Activated T-helper 2 cell treated with anti-CD3 and anti-CD28 coated beads, Interferon-gamma antibody, Interleukin-2, Interleukin-4, amounts not matched to agents 10 μg/mL and 5 μg/mL and 100 μg/mL, durations not matched to agents 14 hours and 24 hours and 36 hours (primary cell): ENCODE measurements around the gene ZNF729. TPM values are rescaled to one million over a fixed set of nuclear protein-coding genes. Genes with fewer than 3 reads are reported as not detected.
"Not testable (repeated sequence)": the region's sequence is repeated elsewhere in the genome, so short reads cannot be mapped to it uniquely, and the experiment has no call there.

Experiments used
- DNase-seq: peaks from one replicate; pipeline ENCODE4 v3.0.0; 2021; ENCODE audit warnings: low spot score
- H3K27ac Mint-ChIP-seq: one replicate; pipeline ENCODE4 v1.8.0; 2021; ENCODE audit warnings: mixed read lengths
- H3K27me3 Mint-ChIP-seq: one replicate; pipeline ENCODE4 v1.8.0; 2021; ENCODE audit warnings: low read depth, mixed read lengths
- H3K36me3 Mint-ChIP-seq: one replicate; pipeline ENCODE4 v1.8.0; 2021; ENCODE audit warnings: low read depth, mixed read lengths
- H3K4me1 Mint-ChIP-seq: one replicate; pipeline ENCODE4 v1.8.0; 2021; ENCODE audit warnings: low read depth, mixed read lengths
- H3K4me3 Mint-ChIP-seq: one replicate; pipeline ENCODE4 v1.8.0; 2021; ENCODE audit warnings: low read depth, mild to moderate bottlenecking, moderate library complexity, mixed read lengths
- H3K9me3 Mint-ChIP-seq: one replicate; pipeline ENCODE4 v1.8.0; 2021; ENCODE audit warnings: mixed read lengths
- intact Hi-C: fragments of 100-400 bp; cut with micrococcal nuclease; formaldehyde crosslinking; loops from one replicate; pipeline ENCODE4 v1.15.1; 2023
- total RNA-seq: library from RNA; stranded (reverse); gene quantifications from 2 replicates; pipeline ENCODE4 v1.2.3, GENCODE V29; 2022

ZNF729 gene
- not detected in 2 replicates for total RNA-seq

GRCh38 chr19:22286151-22286810 lies at the start of gene ZNF729:
Gene ZNF729, plus strand, starts transcription at chr19:22286441. Its CDS starts 85 bp downstream, at chr19:22286526.
- H3K9me3 Mint-ChIP-seq: peaks cover 53% of the 10 kb centered on the region
- H3K4me1 Mint-ChIP-seq: no peaks in the 10 kb centered on the region
- no peak within 1 kb of the TSS for H3K27ac Mint-ChIP-seq
- no peaks in the 10 kb centered on the region for H3K27me3 Mint-ChIP-seq
- DNase-seq: no peak
- intact Hi-C loops: no loop called here
- H3K4me3 Mint-ChIP-seq: no peak within 1 kb of the TSS
- no peaks in the 10 kb centered on the region for H3K36me3 Mint-ChIP-seq

- Mint-ChIP-seq H3K4me1 (no peaks in the 10 kb centered on the region), H3K27me3 (no peaks in the 10 kb centered on the region), H3K36me3 (no peaks in the 10 kb centered on the region), H3K27ac (no peak overlapping the region), H3K9me3 (peaks cover 72% of the 10 kb centered on the region), H3K4me3 (no peak overlapping the region)
- no peak for DNase-seq
- intact Hi-C loops: no loop called here
Observed at GRCh38 chr19:22256856-22257255, 29.4 kb upstream of the ZNF729 start.

DNA sequence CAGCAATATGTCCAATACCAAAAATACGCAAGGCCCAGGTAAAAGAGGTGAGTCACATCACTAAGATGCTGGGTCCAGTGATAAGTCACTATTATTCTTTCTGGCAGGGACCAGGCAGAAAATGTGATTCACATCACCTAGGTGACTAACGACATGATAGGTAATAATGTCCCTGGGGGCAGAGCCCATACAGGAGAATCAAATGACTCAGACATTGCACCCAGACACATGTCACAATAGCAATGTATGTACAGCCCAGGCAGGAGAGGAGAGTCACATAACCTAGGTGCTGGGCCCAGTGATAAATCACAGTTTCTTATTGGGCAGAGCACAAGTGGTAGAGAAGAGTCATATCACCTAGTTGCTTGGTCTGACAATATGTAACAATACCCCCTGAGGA lies 28.9 kb upstream of the ZNF729 start:
- peaks cover 68% of the 10 kb centered on the region for H3K9me3 Mint-ChIP-seq
- H3K27ac Mint-ChIP-seq: no peak overlapping the region
- no peak overlapping the region for H3K4me3 Mint-ChIP-seq
- H3K4me1 Mint-ChIP-seq: no peaks in the 10 kb centered on the region
- no peaks in the 10 kb centered on the region for H3K36me3 Mint-ChIP-seq
- intact Hi-C loops: no loop called here
- no peak for DNase-seq
- H3K27me3 Mint-ChIP-seq: no peaks in the 10 kb centered on the region

- Mint-ChIP-seq H3K4me3 (no peak overlapping the region), H3K4me1 (no peaks in the 10 kb centered on the region), H3K27ac (no peak overlapping the region), H3K9me3 (peaks cover 69% of the 10 kb centered on the region), H3K36me3 (no peaks in the 10 kb centered on the region), H3K27me3 (no peaks in the 10 kb centered on the region)
- DNase-seq: no peak
- intact Hi-C loops: no loop called here
Observed at GRCh38 chr19:22257916-22258315, 28.3 kb upstream of the ZNF729 start.

DNA sequence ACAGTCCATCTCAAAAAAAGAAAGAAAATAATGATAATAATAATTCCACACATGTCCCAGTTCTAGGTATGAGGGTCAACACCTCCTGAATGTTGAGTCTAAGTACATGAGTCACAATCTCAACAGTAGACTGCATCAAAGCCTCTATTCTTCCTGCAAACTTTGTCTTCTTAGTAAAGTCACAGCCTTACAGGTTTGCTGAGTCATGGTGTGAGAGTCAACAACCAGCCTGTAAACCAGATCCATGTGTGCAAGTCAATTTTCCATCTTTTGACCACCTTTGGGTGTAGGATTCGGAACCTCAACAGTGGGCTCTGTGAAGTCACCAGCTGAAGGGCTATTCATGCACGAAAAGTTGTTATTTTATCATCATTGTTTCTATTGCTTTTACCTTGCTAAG lies 25.7 kb upstream of the ZNF729 start:
- no peak overlapping the region for H3K4me3 Mint-ChIP-seq
- no peak for DNase-seq
- peaks cover 53% of the 10 kb centered on the region for H3K9me3 Mint-ChIP-seq
- no peaks in the 10 kb centered on the region for H3K4me1 Mint-ChIP-seq
- intact Hi-C loops: no loop called here
- no peaks in the 10 kb centered on the region for H3K36me3 Mint-ChIP-seq
- H3K27me3 Mint-ChIP-seq: no peaks in the 10 kb centered on the region
- no peak overlapping the region for H3K27ac Mint-ChIP-seq

DNA sequence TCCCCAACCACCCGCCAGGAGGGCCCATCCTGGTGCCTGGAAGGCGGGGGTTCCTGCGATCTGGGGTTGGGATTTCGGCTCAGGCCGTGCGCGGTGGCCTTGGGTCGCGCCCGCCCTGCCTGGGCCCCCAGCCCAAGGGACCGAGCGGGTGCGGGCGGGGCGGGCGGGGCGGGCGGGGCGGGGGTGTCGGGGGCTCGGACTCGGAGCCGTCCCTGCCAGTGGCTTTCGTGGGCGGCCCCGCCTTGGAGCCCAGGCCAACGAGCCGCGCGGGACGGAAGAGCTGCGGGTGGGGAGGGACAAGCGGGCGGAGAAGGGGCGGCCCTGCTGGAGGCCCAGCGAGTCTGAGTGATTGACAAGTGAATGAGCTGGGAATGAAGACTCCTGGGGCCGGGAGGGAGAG lies 24.6 kb upstream of the ZNF729 start:
- Mint-ChIP-seq H3K9me3 (peaks cover 46% of the 10 kb centered on the region), H3K27me3 (no peaks in the 10 kb centered on the region), H3K27ac (no peak overlapping the region), H3K4me3 (no peak overlapping the region), H3K36me3 (no peaks in the 10 kb centered on the region), H3K4me1 (no peaks in the 10 kb centered on the region)
- no peak for DNase-seq
- intact Hi-C loops: no loop called here

DNA sequence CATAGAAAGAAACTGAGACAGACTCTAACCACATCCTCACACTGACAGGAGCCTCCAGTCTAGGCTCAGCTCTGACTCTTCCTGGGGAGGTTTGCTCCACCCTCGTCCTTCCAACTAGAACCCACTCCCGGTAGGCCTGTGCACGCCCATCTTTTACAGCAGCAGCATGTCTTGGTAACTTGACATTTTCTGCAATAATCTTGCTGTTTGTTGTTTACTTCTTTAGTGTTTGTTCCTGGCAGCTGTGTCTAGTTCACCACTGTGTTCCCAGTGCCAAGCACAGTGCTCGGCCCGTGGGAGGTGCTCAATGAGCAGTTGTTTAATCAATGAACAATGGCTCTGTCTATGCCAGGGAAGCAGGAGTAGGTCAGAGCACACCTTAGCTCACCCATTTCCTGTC lies 23.1 kb upstream of the ZNF729 start:
- no peaks in the 10 kb centered on the region for H3K36me3 Mint-ChIP-seq
- H3K27ac Mint-ChIP-seq: no peak overlapping the region
- no peaks in the 10 kb centered on the region for H3K4me1 Mint-ChIP-seq
- H3K27me3 Mint-ChIP-seq: no peaks in the 10 kb centered on the region
- DNase-seq: no peak
- peaks cover 46% of the 10 kb centered on the region for H3K9me3 Mint-ChIP-seq
- intact Hi-C loops: no loop called here
- no peak overlapping the region for H3K4me3 Mint-ChIP-seq

DNA sequence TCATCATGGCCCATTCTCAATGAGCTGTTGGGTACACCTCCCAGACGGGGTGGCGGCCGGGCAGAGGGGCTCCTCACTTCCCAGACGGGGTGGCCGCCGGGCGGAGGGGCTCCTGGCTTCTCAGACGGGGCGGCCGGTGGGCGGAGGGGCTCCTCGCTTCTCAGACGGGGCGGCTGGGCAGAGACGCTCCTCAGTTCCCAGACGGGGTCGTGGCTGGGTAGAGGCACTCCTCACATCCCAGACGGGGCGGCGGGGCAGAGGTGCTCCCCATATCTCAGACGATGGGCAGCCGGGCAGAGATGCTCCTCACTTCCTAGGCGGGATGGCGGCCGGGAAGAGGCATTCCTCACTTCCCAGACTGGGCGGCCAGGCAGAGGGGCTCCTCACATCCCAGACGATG lies 35.3 kb downstream of the ZNF729 start:
- DNase-seq, H3K4me3 Mint-ChIP-seq, H3K36me3 Mint-ChIP-seq, intact Hi-C loops, H3K4me1 Mint-ChIP-seq, H3K27ac Mint-ChIP-seq, H3K27me3 Mint-ChIP-seq: not testable (repeated sequence)
- peaks cover 73% of the 10 kb centered on the region for H3K9me3 Mint-ChIP-seq

DNA sequence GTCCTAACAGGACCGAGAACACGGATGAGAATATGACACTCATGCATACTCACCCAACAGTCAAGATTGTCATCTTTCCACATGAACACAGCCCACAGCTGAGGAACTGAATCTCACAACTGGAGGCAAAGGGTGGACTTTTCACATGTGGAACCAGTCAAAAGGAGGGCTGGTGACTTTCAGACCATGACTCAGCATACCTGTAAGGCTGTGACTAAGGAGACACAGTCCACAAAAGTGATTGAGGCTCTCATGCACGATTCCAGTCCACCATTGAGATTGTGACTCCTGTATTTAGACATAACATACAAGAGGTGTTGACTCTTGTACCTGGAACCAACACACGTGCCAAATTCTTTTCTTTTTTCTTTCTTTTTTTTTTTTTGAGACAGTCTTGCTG lies 40.0 kb downstream of the ZNF729 start:
- DNase-seq: no peak
- intact Hi-C loops: no loop called here
- H3K9me3 Mint-ChIP-seq: peaks cover 90% of the 10 kb centered on the region

GRCh38 chr19:22327321-22327720 lies 41.1 kb downstream of the ZNF729 start:
- Mint-ChIP-seq H3K4me3 (no peak overlapping the region), H3K9me3 (peaks cover 84% of the 10 kb centered on the region), H3K4me1 (no peaks in the 10 kb centered on the region), H3K36me3 (no peaks in the 10 kb centered on the region), H3K27me3 (no peaks in the 10 kb centered on the region), H3K27ac (no peak overlapping the region)
- no peak for DNase-seq
- intact Hi-C loops: no loop called here

More for the DNA sequence above, 40.0 kb downstream of the ZNF729 start:
- H3K36me3 Mint-ChIP-seq: no peaks in the 10 kb centered on the region
- no peaks in the 10 kb centered on the region for H3K4me1 Mint-ChIP-seq
- no peak overlapping the region for H3K27ac Mint-ChIP-seq
- H3K27me3 Mint-ChIP-seq: no peaks in the 10 kb centered on the region
- no peak overlapping the region for H3K4me3 Mint-ChIP-seq

DNA sequence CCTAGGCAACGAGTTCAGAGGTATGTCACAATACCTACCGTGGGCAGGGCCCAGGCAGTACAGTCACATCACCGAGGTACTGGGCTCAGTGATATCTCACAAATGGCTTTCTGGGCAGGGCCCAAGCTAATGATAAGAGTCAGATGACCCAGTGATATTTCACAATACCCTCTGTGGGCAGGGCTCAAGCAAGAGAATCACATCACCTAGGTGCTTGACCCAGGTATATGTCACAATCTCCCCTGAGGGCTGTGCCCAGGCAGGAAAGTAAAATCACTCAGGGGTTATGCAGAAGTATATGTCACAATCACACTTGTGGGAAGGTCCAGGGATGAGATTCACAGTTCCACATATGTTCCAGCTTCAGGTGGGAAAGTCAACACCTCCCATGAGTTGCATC lies 45.3 kb downstream of the ZNF729 start:
- DNase-seq: no peak
- H3K27ac Mint-ChIP-seq: no peak overlapping the region
- H3K4me3 Mint-ChIP-seq: no peak overlapping the region
- H3K4me1 Mint-ChIP-seq: no peaks in the 10 kb centered on the region
- no peaks in the 10 kb centered on the region for H3K27me3 Mint-ChIP-seq
- H3K36me3 Mint-ChIP-seq: no peaks in the 10 kb centered on the region
- intact Hi-C loops: no loop called here
- H3K9me3 Mint-ChIP-seq: peaks cover 73% of the 10 kb centered on the region

- H3K4me3 Mint-ChIP-seq: no peak overlapping the region
- no peak overlapping the region for H3K27ac Mint-ChIP-seq
- no peaks in the 10 kb centered on the region for H3K27me3 Mint-ChIP-seq
- no peak for DNase-seq
- intact Hi-C loops: no loop called here
- no peaks in the 10 kb centered on the region for H3K4me1 Mint-ChIP-seq
- H3K36me3 Mint-ChIP-seq: no peaks in the 10 kb centered on the region
- H3K9me3 Mint-ChIP-seq: peaks cover 70% of the 10 kb centered on the region
Observed at GRCh38 chr19:22332924-22333323, 46.7 kb downstream of the ZNF729 start.

GRCh38 chr19:22335716-22336115 lies 49.5 kb downstream of the ZNF729 start:
- H3K36me3 Mint-ChIP-seq: no peaks in the 10 kb centered on the region
- no peak overlapping the region for H3K4me3 Mint-ChIP-seq
- DNase-seq: no peak
- no peaks in the 10 kb centered on the region for H3K27me3 Mint-ChIP-seq
- H3K9me3 Mint-ChIP-seq: peaks cover 62% of the 10 kb centered on the region
- no peak overlapping the region for H3K27ac Mint-ChIP-seq
- no peaks in the 10 kb centered on the region for H3K4me1 Mint-ChIP-seq
- intact Hi-C loops: no loop called here

- Mint-ChIP-seq H3K27me3 (no peaks in the 10 kb centered on the region), H3K27ac (no peak overlapping the region), H3K4me1 (no peaks in the 10 kb centered on the region), H3K36me3 (no peaks in the 10 kb centered on the region), H3K4me3 (no peak overlapping the region), H3K9me3 (peaks cover 59% of the 10 kb centered on the region)
- DNase-seq: no peak
- intact Hi-C loops: no loop called here
Observed at GRCh38 chr19:22354665-22355064, 68.4 kb downstream of the ZNF729 start.
